Gastroesophageal sphincter (tissue), 4 donors: ENCODE data around the gene HDAC10. TPM values are rescaled to one million over a fixed set of nuclear protein-coding genes. Genes with fewer than 3 reads are reported as not detected.
"Not testable (repeated sequence)": the region's sequence is repeated elsewhere in the genome, so short reads cannot be mapped to it uniquely, and the experiment has no call there.

Source experiments
- ATAC-seq: fragments of 150-250 bp; one replicate; pipeline ENCODE4 v1.9.1; 2016; ENCODE audit warnings: mild to moderate bottlenecking, moderate library complexity
- H3K27ac ChIP-seq, 4 donors: fragments of 200-600 bp; sonication (generic) in 3 of 4; 1 replicate in 3 of 4; 2 replicates in 1 of 4; pipeline ENCODE4 v1.5.1; 2016 to 2019
- H3K27me3 ChIP-seq: fragments of 200-600 bp; sonication (generic); one replicate; pipeline ENCODE4 v1.5.1; 2019
- H3K36me3 ChIP-seq, 2 donors: fragments of 200-600 bp; sonication (generic); one replicate each; pipeline ENCODE4 v1.5.1; 2019; ENCODE audit warnings: control low read depth in 1 of 2
- H3K4me1 ChIP-seq, 3 donors: fragments of 200-600 bp; sonication (generic); 1 replicate in 2 of 3; 2 replicates in 1 of 3; pipeline ENCODE4 v1.5.1; 2016 to 2019; ENCODE audit warnings: control low read depth in 2 of 3
- H3K4me3 ChIP-seq, 2 donors: fragments of 200-600 bp; sonication (generic); one replicate each; pipeline ENCODE4 v1.5.1; 2019; ENCODE audit warnings: mild to moderate bottlenecking in 1 of 2, moderate library complexity in 1 of 2
- H3K9me3 ChIP-seq, 3 donors: fragments of 200-600 bp; sonication (generic); one replicate each; pipeline ENCODE4 v1.5.1; 2017 to 2019; ENCODE audit warnings: control low read depth in 2 of 3
- EP300 ChIP-seq: sonication (generic); formaldehyde crosslinking; IDR thresholded peaks from one replicate; pipeline ENCODE4 v1.6.1; 2017; ENCODE audit warnings: antibody characterized with exemption, mild to moderate bottlenecking
- POLR2A ChIP-seq, 2 donors: fragments of 450-650 bp; IDR thresholded peaks; one replicate each; pipeline ENCODE4 v1.6.1; 2017; ENCODE audit warnings: antibody characterized with exemption in 2 of 2, mild to moderate bottlenecking in 2 of 2, moderate library complexity in 1 of 2
- POLR2AphosphoS5 ChIP-seq: sonication (generic); formaldehyde crosslinking; IDR thresholded peaks from one replicate; pipeline ENCODE4 v1.6.1; 2017; ENCODE audit warnings: antibody characterized with exemption
- WGBS, 2 donors: methylation state at CpG; one replicate each; pipeline ENCODE4 v1.1.5; 2018; ENCODE audit warnings: low coverage in 1 of 2; 5-methylcytosine and 5-hydroxymethylcytosine counted together
- total RNA-seq, 4 donors: library from RNA; depleted of rRNA; stranded (reverse); fragments of >200 nt; gene quantifications; one replicate each; pipeline ENCODE4 v1.1.0, GENCODE V29; 2016
- TF ChIP-seq, protein P1 (sequence below), 4 experiments: fragments of 200-600 bp in 2 of 4; fragments of 450-650 bp in 2 of 4; sonication (generic) in 1 of 4; IDR thresholded peaks; one replicate each; pipeline ENCODE4 v1.5.1; 2017 to 2019; ENCODE audit warnings: antibody characterized with exemption in 4 of 4, mild to moderate bottlenecking in 2 of 4, moderate library complexity in 2 of 4

Gene HDAC10
- total RNA-seq, 4 donors from 2014 or later: 9.4 to 24.7 (median 12.5) TPM

DNA sequence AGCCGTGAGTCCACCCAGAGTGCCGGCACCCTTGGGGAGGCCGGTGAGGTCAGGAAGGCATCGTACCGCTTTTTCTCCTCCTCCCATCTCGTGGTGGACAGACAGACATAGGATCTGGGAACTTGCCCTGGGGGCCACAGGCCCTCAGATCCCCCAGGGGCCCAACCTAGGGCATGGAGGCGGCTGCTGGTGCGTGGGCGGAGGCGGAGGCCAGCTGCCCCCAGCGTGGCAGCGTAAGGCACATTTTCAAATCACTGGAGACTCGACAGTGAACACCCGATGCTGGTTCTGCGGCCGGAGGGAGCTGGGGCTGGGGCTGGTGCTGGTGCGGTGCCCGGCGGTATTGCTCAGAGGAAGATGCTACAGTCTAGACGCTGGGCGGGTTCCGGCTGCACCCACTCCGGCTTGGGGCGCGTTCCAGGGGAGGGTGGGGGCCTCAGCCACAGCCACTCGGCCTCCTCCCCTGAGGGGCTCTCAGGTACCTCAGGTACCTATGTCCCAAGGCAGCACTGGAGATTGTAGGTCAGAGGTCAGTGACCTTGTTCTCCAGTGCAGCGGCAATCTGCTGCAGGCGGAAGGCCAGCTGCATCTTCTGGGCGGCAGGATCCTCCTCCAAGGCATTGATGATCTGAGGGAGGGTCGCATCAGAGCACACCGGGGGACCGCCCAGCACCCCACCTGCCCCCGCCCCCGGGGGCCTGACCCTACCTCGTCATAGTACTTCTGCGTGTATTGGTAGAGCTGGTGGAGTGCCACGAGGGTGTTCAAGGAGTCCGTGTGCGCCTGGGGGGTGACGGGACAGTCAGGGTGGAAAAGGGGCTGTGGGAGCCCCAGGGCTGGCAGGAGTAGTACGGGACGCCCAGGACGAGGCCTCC, 24.4 kb upstream of the HDAC10 start:
- WGBS, 2 donors: 91% methylated on average over 12 of the region's 43 CpGs; no CpG with 5 or more reads in 1 of the 2 donors

GRCh38 chr22:50274771-50275170, 23.7 kb upstream of the HDAC10 start:
- Histone ChIP-seq H3K4me1 (peaks cover 2 to 51% (median 25%) of the 10 kb centered on the region in 3 donors), H3K27ac (peak overlapping the region in 2 of 4 donors; percentile 50 to 54), H3K9me3 (no peaks in the 10 kb centered on the region), H3K36me3 (peaks cover 0 to 51% of the 10 kb centered on the region in 2 donors), H3K27me3 (no peaks in the 10 kb centered on the region), H3K4me3 (no peak overlapping the region)
- no peak for ATAC-seq
- no peak for TF ChIP-seq POLR2A (IDR thresholded peaks at IDR 0.05)
- TF ChIP-seq, protein P1, sequence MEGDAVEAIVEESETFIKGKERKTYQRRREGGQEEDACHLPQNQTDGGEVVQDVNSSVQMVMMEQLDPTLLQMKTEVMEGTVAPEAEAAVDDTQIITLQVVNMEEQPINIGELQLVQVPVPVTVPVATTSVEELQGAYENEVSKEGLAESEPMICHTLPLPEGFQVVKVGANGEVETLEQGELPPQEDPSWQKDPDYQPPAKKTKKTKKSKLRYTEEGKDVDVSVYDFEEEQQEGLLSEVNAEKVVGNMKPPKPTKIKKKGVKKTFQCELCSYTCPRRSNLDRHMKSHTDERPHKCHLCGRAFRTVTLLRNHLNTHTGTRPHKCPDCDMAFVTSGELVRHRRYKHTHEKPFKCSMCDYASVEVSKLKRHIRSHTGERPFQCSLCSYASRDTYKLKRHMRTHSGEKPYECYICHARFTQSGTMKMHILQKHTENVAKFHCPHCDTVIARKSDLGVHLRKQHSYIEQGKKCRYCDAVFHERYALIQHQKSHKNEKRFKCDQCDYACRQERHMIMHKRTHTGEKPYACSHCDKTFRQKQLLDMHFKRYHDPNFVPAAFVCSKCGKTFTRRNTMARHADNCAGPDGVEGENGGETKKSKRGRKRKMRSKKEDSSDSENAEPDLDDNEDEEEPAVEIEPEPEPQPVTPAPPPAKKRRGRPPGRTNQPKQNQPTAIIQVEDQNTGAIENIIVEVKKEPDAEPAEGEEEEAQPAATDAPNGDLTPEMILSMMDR (IDR thresholded peaks at IDR 0.05): no peak
- no peak for TF ChIP-seq POLR2AphosphoS5
- no peak for TF ChIP-seq EP300
- 42% methylated on average over 5 of the region's 7 CpGs; no CpG with 5 or more reads in 1 of the 2 donors for WGBS, 2 donors

More for the DNA sequence above, 24.4 kb upstream of the HDAC10 start:
- no peaks in the 10 kb centered on the region for H3K9me3 ChIP-seq
- peaks cover 0 to 57% of the 10 kb centered on the region in 2 donors for H3K36me3 ChIP-seq
- H3K27ac ChIP-seq: peak overlapping the region in 3 of 4 donors; percentile 50 to 54 (median 51)
- H3K4me1 ChIP-seq: peaks cover 2 to 46% (median 22%) of the 10 kb centered on the region in 3 donors
- H3K4me3 ChIP-seq: no peak overlapping the region
- H3K27me3 ChIP-seq: no peaks in the 10 kb centered on the region
- TF ChIP-seq EP300: no peak
- TF ChIP-seq POLR2AphosphoS5: no peak
- TF ChIP-seq POLR2A (IDR thresholded peaks at IDR 0.05): no peak
- TF ChIP-seq, protein P1 (IDR thresholded peaks at IDR 0.05): no peak
- no peak for ATAC-seq

GRCh38 chr22:50274311-50274710, 23.2 kb upstream of the HDAC10 start:
- Histone ChIP-seq H3K27ac (no peak overlapping the region), H3K36me3 (peaks cover 0 to 46% of the 10 kb centered on the region in 2 donors), H3K4me1 (peaks cover 2 to 55% (median 30%) of the 10 kb centered on the region in 3 donors), H3K9me3 (no peaks in the 10 kb centered on the region), H3K27me3 (no peaks in the 10 kb centered on the region), H3K4me3 (no peak overlapping the region)
- WGBS, 2 donors: 23% methylated on average over 5 of the region's 7 CpGs; no CpG with 5 or more reads in 1 of the 2 donors
- TF ChIP-seq, protein P1 (IDR thresholded peaks at IDR 0.05): peak in 2 of 4 experiments; percentile 28 to 51
- TF ChIP-seq POLR2AphosphoS5: no peak
- peak; percentile 27 for ATAC-seq

DNA sequence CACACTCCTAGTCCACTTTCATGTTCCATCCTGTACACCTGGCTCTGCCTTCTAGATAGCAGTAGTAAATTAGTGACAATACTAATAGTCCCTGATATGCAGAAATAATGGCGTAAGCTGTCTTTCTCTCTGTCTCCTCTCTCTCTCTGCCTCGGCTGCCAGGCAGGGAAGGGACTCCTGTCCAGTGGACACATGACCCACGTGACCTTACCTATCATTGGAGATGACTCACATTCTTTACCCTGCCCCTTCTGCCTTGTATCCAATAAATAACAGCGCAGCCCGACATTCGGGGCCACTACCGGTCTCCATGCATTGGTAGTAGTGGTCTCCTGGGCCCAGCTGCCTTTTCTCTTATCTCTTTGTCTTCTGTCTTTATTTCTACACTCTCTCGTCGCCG, 22.7 kb upstream of the HDAC10 start:
- H3K27me3 ChIP-seq, H3K4me3 ChIP-seq, H3K27ac ChIP-seq, H3K9me3 ChIP-seq, ATAC-seq: not testable (repeated sequence)
- 58 to 76% methylated on average over 5 to 9 of the region's 10 CpGs for WGBS, 2 donors
- peaks cover 0 to 41% of the 10 kb centered on the region in 2 donors for H3K36me3 ChIP-seq
- peaks cover 2 to 61% (median 31%) of the 10 kb centered on the region in 3 donors for H3K4me1 ChIP-seq

- not testable (repeated sequence) for H3K4me3 ChIP-seq, ATAC-seq, H3K27me3 ChIP-seq, H3K9me3 ChIP-seq, H3K27ac ChIP-seq
- Histone ChIP-seq H3K4me1 (peaks cover 2 to 65% (median 31%) of the 10 kb centered on the region in 3 donors), H3K36me3 (peaks cover 0 to 36% of the 10 kb centered on the region in 2 donors)
- WGBS, 2 donors: 80% methylated on average over 1 of the region's 11 CpGs; no CpG with 5 or more reads in 1 of the 2 donors
Observed at GRCh38 chr22:50273352-50273751, 22.3 kb upstream of the HDAC10 start.
